ENCODE measurements around the gene PRKCA.

DNA sequence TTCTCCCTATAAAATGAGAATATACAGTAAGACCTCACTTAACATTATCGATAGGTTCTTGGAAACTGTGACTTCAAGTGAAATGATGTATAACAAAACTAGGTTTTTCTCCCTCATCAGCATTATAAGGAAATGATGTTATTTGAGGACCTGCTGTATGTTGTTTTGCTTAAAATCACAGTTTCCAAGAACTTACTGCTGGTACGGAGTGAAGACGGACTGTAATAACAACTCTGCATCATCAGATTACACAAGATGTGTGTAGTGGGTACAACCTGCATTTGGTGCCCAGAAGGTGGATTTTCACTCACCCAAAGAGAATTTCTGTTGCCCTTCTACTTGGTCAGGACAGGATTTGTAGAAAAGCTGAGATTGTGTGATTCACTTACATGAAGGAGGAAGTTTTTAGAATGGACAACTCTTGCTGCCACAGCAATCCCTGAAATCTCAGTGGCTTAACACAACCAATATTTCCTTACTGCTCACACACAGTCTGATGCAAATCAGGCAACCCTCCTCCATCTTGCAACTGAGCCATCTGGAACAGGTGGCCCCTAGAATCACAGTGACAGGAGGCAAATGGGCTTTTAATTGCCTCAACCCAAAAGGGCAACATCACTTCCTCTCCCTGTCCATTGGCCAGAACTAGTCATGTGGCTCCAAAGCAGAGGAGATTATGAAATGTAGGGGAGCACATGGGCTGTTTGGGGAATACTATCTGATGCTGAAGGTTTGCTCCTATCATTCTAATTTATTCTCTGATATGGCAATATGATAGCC, 464.9 kb downstream of the PRKCA start:
- TF ChIP-seq, protein P1, sequence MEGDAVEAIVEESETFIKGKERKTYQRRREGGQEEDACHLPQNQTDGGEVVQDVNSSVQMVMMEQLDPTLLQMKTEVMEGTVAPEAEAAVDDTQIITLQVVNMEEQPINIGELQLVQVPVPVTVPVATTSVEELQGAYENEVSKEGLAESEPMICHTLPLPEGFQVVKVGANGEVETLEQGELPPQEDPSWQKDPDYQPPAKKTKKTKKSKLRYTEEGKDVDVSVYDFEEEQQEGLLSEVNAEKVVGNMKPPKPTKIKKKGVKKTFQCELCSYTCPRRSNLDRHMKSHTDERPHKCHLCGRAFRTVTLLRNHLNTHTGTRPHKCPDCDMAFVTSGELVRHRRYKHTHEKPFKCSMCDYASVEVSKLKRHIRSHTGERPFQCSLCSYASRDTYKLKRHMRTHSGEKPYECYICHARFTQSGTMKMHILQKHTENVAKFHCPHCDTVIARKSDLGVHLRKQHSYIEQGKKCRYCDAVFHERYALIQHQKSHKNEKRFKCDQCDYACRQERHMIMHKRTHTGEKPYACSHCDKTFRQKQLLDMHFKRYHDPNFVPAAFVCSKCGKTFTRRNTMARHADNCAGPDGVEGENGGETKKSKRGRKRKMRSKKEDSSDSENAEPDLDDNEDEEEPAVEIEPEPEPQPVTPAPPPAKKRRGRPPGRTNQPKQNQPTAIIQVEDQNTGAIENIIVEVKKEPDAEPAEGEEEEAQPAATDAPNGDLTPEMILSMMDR (IDR thresholded peaks at IDR 0.05; ENCODE audit: low read depth, low read length, missing input control), result no peak
- TF ChIP-seq, protein P2, sequence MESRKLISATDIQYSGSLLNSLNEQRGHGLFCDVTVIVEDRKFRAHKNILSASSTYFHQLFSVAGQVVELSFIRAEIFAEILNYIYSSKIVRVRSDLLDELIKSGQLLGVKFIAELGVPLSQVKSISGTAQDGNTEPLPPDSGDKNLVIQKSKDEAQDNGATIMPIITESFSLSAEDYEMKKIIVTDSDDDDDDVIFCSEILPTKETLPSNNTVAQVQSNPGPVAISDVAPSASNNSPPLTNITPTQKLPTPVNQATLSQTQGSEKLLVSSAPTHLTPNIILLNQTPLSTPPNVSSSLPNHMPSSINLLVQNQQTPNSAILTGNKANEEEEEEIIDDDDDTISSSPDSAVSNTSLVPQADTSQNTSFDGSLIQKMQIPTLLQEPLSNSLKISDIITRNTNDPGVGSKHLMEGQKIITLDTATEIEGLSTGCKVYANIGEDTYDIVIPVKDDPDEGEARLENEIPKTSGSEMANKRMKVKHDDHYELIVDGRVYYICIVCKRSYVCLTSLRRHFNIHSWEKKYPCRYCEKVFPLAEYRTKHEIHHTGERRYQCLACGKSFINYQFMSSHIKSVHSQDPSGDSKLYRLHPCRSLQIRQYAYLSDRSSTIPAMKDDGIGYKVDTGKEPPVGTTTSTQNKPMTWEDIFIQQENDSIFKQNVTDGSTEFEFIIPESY (IDR thresholded peaks at IDR 0.05), result no peak
- TF ChIP-seq EGR1 (IDR thresholded peaks at IDR 0.05; ENCODE audit: low read depth in 2 of 2), result no peak

Data from liver (tissue), 3 donors.